ENCODE data around the gene LGALS3BP. TPM values are rescaled to one million over a fixed set of nuclear protein-coding genes. Genes with fewer than 3 reads are reported as not detected.

The LGALS3BP gene
- total and polyA plus RNA-seq, 2 experiments from 2014 or later = 15.1 to 36.5 TPM

- no peak for TF ChIP-seq CREB1 (CRISPR knock-in tag; IDR thresholded peaks at IDR 0.05; ENCODE audit: low read depth)
- TF ChIP-seq ZNF462 (CRISPR knock-in tag; IDR thresholded peaks at IDR 0.05) = no peak
- no peak for TF ChIP-seq NANOG (IDR thresholded peaks at IDR 0.05; ENCODE audit: borderline replicate concordance)
- no peak for TF ChIP-seq CTCF (conservative IDR thresholded peaks at IDR 0.05; ENCODE audit: low read depth in 2 of 2)
- no peak for TF ChIP-seq POLR2AphosphoS5 (IDR thresholded peaks at IDR 0.05; ENCODE audit: low read depth)
- no peak for TF ChIP-seq ETS1 (IDR thresholded peaks at IDR 0.05)
- TF ChIP-seq JUNB (IDR thresholded peaks at IDR 0.05; ENCODE audit: unreplicated experiment) = no peak
- TF ChIP-seq REST (IDR thresholded peaks at IDR 0.05; ENCODE audit: unreplicated experiment) = no peak
- no peak for TF ChIP-seq EZH2 (IDR thresholded peaks at IDR 0.05; ENCODE audit: low read depth, unreplicated experiment)
- TF ChIP-seq ZNF331 (CRISPR knock-in tag; IDR thresholded peaks at IDR 0.05; ENCODE audit: low read depth) = no peak
- TF ChIP-seq EZH2phosphoT487 (IDR thresholded peaks at IDR 0.05; ENCODE audit: unreplicated experiment) = no peak
- TF ChIP-seq STAT1 (IDR thresholded peaks at IDR 0.05; ENCODE audit: unreplicated experiment) = no peak
- TF ChIP-seq ZNF114 (CRISPR knock-in tag; IDR thresholded peaks at IDR 0.05) = no peak
- Mint-ChIP-seq H3K36me3 (ENCODE audit: low read depth) (peaks cover 13% of the 10 kb centered on the region), H3K4me1 (peaks cover 24% of the 10 kb centered on the region), H3K4me3 (no peak overlapping the region), H3K9me3 (no peaks in the 10 kb centered on the region), H3K27ac (no peak overlapping the region), H3K27me3 (ENCODE audit: insufficient read depth, low read depth, poor library complexity) (peaks cover 16% of the 10 kb centered on the region)
- Histone ChIP-seq H3K4me2 (no peak overlapping the region), H4K20me1 (replicated peaks; ENCODE audit: insufficient read depth) (no peaks in the 10 kb centered on the region), H3K4me1 (ENCODE audit: insufficient read depth) (no peaks in the 10 kb centered on the region), H2AFZ (no peak overlapping the region), H3K27ac (ENCODE audit: low read depth) (no peak overlapping the region), H3K36me3 (ENCODE audit: insufficient read depth) (no peaks in the 10 kb centered on the region), H3K9me2 (ENCODE audit: insufficient read depth) (no peaks in the 10 kb centered on the region), H3F3A (replicated peaks; ENCODE audit: low read depth) (0 out of 2 replicates have a peak, but pooled peaks cover 4% of the 10 kb centered on the region), H3K27me3 (ENCODE audit: insufficient read depth) (no peaks in the 10 kb centered on the region), H3K4me3 (no peak overlapping the region), H3K79me2 (replicated peaks; ENCODE audit: insufficient read depth) (no peaks in the 10 kb centered on the region)
- ATAC-seq (no peak), DNase-seq (ENCODE audit: low spot score) (no peak)
Observed at GRCh38 chr17:78973792-78974520, 5.8 kb downstream of the LGALS3BP start.

Measured in GM23338 (cell line).